Measurements from ENCODE around the gene SUB1.
"Not testable (repeated sequence)": the region's sequence is repeated elsewhere in the genome, so short reads cannot be mapped to it uniquely, and the experiment has no call there.

Gene SUB1

DNA sequence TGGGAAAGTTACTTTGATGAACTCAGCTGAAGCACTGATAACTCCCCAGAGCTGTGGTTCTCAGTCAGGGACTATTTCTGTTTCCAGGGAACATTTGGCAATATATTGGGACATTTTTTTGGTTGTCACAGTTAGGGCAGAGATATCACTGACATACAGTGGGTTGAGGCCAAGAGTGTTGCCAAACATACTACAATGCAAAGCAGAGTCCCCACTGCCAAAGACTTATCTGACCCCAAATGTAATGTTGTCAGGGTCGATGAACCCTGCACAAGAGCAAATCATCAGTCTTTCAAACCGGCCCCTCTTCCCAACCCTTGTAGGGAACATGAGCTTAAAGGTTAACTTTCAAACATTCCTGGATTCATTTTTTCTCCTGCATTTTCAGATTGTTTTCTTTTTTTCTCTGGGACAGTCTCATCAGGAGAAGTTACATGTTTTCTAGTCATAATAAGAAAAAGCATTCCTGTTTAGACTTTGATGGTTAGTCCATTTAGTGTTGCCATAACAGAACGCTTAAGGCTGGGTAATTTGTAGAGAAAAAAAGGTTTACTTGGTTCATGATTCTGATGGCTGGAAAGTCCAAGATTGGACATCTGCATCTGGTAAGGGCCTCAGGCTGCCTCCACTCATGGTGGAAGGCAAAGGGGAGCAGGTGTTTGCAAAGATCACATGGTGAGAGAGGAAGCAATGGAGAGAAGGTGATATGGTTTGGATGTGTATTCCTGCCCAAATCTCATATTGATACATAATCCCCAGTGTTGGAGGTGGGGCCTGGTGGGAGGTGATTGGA is 18.8 kb upstream of the SUB1 start:
- no peak for DNase-seq

DNA sequence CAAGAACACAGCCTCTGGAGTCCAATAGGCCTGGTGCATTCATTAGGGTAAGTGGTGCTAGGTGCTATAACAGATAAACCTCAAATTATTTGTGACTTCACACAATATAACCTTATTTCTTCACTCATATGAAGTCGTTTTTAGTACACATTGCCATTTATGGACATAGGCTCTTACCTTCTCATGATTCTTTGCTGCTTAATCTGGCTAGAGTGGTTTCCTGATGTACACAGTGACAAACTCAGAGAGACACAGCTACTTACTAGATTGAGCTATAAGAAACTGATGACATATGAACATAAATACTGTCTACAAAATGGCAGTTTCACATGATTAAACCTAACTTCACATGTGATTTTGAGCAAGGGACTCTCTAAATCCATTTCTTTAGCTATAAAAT is 14.2 kb upstream of the SUB1 start:
- no peak for DNase-seq

- no peak for DNase-seq
Measured at GRCh38 chr5:32572778-32573480, 12.4 kb upstream of the SUB1 start.

DNA sequence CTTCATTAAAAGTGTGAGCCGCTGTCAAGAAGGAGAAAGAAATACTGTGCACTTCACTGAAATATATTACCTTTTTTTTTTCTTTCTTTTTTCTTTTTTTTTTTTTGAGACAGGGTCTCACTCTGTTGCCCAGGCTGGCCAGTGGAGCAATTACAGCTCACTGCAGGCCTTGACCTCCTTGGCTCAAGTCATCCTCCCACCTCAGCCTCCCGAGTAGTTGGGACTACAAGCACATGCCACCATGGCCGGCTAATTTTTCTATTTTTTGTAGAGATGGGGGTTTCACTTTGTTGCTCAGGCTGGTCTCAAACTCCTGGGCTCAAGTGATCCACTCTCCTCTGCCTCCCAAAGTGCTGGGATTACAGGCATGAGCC is 11.9 kb upstream of the SUB1 start:
- DNase-seq, result not testable (repeated sequence)

GRCh38 chr5:32574540-32575175 is 10.7 kb upstream of the SUB1 start:
- DNase-seq, result no peak

- DNase-seq, result no peak
Measured at GRCh38 chr5:32578363-32578762, 7.0 kb upstream of the SUB1 start.

DNA sequence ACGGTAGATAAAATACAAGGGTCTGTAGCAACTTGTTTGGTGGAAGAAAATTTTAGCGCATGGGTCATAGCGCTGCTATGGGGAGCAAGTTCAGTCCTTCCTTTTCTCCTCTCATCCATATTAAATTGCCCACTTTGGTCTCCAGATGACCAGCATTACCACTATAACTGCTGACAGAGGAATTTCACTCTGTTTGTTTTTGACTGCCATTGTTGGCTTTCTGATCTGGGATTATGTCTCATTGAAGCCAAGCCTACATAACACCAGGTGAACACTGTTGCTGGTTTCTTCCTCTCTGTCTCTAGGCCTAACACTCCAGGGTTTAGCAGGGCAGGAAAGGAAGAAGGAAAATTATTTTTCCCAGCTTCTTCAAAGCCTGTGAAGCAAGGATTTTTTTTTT is 6.6 kb upstream of the SUB1 start:
- DNase-seq, result no peak

GRCh38 chr5:32581010-32581785 is 4.2 kb upstream of the SUB1 start:
- DNase-seq, result no peak

DNA sequence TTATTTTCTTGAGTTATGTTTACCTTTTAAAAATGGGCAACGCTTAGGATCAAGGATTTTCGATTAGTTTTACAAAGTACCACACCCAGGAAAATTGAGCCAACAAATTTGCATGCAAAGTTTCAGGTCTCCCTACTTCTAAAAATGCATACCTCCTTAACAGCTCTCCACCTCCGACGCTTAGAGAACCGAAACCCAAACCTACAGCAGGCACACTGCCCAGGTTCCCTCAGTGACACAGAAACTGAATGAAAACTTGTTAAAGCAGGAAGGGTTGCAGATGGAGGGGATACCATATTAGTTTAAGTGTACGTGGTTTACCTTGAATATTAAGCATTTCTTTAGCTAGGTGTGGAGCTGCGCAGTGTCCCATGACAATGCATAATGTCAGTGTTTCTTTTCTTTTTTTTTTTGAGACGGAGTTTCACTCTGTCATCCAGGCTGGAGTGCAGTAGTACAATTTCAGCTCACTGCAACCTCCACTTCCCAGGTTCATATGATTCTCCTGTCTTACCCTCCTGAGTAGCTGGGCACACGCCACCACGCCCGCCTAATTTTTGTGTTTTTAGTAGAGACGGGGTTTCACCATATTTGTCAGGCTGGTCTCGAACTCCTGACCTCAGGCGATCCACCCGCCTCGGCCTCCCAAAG is 1.6 kb upstream of the SUB1 start:
- no peak for DNase-seq

DNA sequence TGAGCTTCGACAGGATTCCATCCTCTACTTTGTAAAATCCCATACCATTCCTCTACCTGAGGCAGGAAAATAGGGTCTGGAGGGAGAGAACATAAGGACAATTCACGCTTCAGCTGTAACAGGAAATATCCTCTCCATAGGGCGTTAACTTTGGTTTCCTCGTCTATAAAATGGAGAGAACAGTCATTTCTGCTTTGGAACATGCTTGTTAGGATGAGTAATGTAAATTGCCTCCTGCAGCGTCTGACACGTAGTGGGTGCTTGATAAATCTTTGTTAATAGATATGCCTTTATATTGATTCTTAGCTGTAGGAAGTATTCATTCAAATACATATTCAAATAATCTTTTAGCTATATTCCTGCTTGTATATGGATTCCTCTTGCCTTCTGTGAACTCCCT is 711 bp upstream of the SUB1 start:
- DNase-seq, result no peak

GRCh38 chr5:32585122-32585445 is 273 bp upstream of the SUB1 start:
- no peak for DNase-seq

DNA sequence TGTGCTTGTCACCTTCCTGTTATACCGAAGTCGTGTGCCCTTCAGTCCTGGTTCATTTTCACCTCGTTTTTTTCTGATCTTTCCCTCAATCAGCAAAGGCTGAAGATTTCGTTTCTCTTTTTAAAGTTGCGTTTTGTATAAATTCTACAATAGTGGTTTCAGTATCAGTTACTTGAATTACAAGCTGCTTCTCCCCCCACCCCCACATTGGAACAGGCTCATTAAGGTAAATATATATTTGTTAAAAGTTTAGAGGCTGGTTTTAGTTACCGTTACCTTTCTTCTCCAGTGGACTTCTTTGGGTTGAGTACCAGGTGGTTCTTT is 881 bp downstream of the SUB1 start:
- DNase-seq, result no peak

GRCh38 chr5:32587067-32587551 is 1.8 kb downstream of the SUB1 start:
- DNase-seq, result no peak

- DNase-seq, result no peak
Measured at GRCh38 chr5:32589416-32589815, 4.1 kb downstream of the SUB1 start.

DNA sequence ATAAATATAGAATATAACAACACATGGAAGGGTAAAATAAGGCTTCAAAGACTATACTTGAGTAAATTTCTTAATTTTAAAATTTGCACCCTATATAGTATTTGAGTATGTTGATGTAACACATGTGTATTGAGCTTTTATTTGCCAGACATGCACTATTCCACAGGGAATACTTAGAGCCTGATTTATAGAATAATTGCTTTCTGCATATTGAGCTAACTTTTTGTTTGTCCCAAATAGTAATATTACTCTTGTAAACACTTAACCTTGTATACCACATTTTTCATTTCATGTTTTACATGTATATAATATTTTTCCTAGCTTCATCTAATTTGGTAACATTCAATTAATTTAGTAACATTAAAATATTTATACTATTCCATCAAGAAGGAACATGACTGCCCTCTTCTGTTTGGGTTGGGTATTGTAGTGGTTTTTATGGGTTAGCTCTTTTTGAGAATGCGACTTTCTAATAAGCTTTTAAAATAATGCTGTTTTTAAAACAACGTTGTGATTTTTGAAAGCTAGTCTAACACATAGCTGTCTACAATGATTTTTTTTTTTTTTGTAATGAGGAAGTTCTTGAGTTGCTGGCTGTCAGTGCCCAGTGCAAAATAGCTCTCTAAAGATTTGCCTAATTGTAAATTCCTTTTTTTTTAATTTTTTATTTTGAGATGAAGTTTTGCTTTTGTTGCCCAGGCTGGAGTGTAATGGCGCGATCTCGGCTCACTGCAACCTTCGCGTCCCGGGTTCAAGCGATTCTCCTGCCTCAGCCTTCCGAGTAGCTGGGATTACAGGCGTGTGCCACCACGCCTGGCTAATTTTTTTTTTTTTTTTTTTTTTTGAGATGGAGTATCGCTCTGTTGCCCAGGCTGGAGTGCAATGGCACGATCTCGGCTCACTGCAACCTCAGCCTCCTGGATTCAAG is 4.8 kb downstream of the SUB1 start:
- no peak for DNase-seq

DNA sequence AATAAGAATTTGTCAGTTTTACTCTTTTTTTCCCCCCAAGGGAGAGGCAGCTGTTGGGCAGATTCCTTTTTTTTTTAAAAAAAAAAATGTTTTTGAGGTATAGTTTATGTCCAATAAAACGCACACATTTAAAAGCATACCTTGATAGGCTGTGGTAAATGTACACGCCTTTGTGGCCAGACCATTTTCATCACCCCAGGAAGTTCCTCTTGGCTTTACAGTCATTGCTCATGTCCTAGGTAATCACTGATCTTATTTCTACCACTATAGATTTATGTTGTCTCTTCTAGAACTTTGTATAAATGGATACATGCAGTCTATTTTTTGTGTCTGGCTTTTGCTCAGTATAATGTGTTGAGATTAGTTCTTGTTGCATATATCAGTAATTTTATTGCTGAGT is 9.8 kb downstream of the SUB1 start:
- DNase-seq, result no peak

GRCh38 chr5:32597041-32597629 is 11.8 kb downstream of the SUB1 start:
- DNase-seq, result no peak

DNA sequence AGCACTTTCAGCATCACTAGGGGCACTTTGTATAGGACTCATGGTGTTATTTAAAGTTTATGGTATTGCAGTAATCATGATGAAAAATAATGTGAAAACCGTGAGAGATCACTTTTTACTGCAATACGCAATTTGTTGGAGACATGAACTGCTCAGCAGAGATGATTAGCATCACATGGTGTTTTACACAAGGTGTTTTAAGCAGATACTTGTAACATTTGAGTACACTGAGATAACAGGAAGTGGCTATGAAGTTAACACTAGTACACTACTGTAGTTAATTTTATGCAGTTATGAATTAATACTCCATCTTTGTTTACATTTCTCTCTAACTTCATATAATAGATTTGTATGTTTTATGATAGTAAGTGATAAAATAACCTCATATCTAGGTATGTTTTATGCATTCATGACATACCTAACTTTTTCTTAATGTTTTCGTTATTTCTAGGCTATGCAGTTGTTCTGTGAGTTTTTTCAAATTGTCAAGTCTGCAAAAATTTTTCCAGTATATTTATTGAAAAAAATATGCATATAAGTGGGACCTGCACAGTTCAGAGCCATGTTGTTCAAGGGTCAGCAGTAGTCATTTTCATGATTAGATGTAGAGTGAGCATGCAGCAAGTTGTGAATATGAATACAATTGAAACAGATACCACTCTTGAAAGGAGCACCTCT is 13.0 kb downstream of the SUB1 start:
- DNase-seq, result no peak

- DNase-seq, result no peak
Measured at GRCh38 chr5:32598997-32599549, 13.7 kb downstream of the SUB1 start.

GRCh38 chr5:32600054-32600622 is 14.8 kb downstream of the SUB1 start:
- no peak for DNase-seq

Data from activated gamma-delta T cell (primary cell).